GM19239 (cell line): ENCODE measurements around the gene ANGPTL2.

Source experiments
- DNase-seq: peaks from one replicate; pipeline ENCODE4 v3.0.0; 2011; ENCODE audit warnings: low spot score; ENCODE audit not compliant: insufficient read length
- FAIRE-seq: peaks from 2 replicates; lab custom pipeline; 2011; peaks lifted over from hg19 to GRCh38; lab: Jason Lieb, UNC

The ANGPTL2 gene

GRCh38 chr9:127137640-127138360, 15.4 kb upstream of the ANGPTL2 start:
- no peak for FAIRE-seq
- DNase-seq = no peak

- DNase-seq (no peak), FAIRE-seq (no peak)
Measured at GRCh38 chr9:127136880-127137639, 14.6 kb upstream of the ANGPTL2 start.

GRCh38 chr9:127136081-127136879, 13.8 kb upstream of the ANGPTL2 start:
- FAIRE-seq (no peak), DNase-seq (no peak)

GRCh38 chr9:127135056-127135745, 12.8 kb upstream of the ANGPTL2 start:
- no peak for DNase-seq
- no peak for FAIRE-seq

GRCh38 chr9:127133739-127134167, 11.3 kb upstream of the ANGPTL2 start:
- no peak for DNase-seq
- FAIRE-seq = no peak

GRCh38 chr9:127132921-127133647, 10.6 kb upstream of the ANGPTL2 start:
- DNase-seq (no peak), FAIRE-seq (no peak)

- no peak for DNase-seq
- no peak for FAIRE-seq
Measured at GRCh38 chr9:127132375-127132774, 9.9 kb upstream of the ANGPTL2 start.

GRCh38 chr9:127131871-127132270, 9.4 kb upstream of the ANGPTL2 start:
- FAIRE-seq (no peak), DNase-seq (no peak)

GRCh38 chr9:127130661-127131538, 8.5 kb upstream of the ANGPTL2 start:
- FAIRE-seq = no peak
- DNase-seq = no peak

- DNase-seq (no peak), FAIRE-seq (no peak)
Measured at GRCh38 chr9:127130235-127130634, 7.8 kb upstream of the ANGPTL2 start.

- DNase-seq (no peak), FAIRE-seq (no peak)
Measured at GRCh38 chr9:127129718-127130085, 7.3 kb upstream of the ANGPTL2 start.

- no peak for DNase-seq
- no peak for FAIRE-seq
Measured at GRCh38 chr9:127129073-127129717, 6.8 kb upstream of the ANGPTL2 start.

GRCh38 chr9:127128341-127129072, 6.1 kb upstream of the ANGPTL2 start:
- DNase-seq (no peak), FAIRE-seq (no peak)

GRCh38 chr9:127126971-127127370, 4.5 kb upstream of the ANGPTL2 start:
- DNase-seq (no peak), FAIRE-seq (no peak)

- no peak for FAIRE-seq
- no peak for DNase-seq
Measured at GRCh38 chr9:127124792-127125191, 2.4 kb upstream of the ANGPTL2 start.

- FAIRE-seq = no peak
Measured at GRCh38 chr9:127124111-127124531, 1.7 kb upstream of the ANGPTL2 start.

GRCh38 chr9:127123064-127123890, 842 bp upstream of the ANGPTL2 start:
- FAIRE-seq (no peak), DNase-seq (no peak)

More at GRCh38 chr9:127124111-127124531, 1.7 kb upstream of the ANGPTL2 start:
- no peak for DNase-seq
